Activated CD4-positive, alpha-beta T cell treated with anti-CD3 and anti-CD28 coated beads, Interleukin-2, amount 50 U/mL, for 16 hours (primary cell): ENCODE results near the gene TMIGD2.
A peak's percentile ranks its signal among the peaks of the same experiment; 100 is the strongest.
"Not testable (repeated sequence)": the region's sequence is repeated elsewhere in the genome, so short reads cannot be mapped to it uniquely, and the experiment has no call there.

Source experiments
- DNase-seq: peaks from one replicate; pipeline ENCODE4 v3.0.0-alpha.2; 2020

The TMIGD2 gene

DNA sequence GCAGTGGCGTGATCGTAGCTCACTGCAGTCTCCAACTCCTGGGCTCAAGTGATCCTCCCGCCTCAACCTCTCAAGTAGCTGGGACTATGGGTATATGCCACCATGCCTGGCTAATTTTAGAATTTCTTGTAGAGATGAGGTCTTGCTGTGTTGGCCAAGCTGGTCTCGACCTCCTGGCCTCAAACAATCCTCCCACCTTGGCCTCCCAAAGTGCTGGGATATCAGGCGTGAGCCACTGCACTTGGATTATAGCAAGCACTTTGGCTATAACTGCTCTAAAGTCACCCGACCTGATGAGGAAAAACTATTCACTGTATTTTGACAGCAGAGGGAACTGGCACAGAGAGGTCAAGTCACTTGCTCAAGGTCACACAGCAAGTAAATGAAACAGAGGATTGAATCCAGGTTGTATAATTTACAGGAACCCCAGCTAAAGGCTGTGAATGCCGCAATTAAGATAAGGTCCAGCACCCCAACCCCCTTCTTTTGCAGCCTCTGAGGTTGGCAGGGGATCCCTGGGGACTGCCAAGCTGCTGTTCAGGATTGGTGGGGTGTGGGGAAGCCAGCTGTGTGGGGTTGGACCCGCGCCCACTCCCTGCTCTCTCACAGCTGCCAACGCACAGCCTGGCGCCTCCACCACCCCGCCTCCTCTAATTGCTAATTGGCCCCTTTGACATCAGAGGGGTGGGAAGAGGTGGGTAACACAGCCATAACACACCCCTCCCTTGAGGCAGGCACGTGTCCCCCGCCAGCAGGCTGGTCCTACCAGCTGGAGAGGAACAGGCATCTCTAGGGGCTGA, 6.0 kb downstream of the TMIGD2 start:
- no peak for DNase-seq

DNA sequence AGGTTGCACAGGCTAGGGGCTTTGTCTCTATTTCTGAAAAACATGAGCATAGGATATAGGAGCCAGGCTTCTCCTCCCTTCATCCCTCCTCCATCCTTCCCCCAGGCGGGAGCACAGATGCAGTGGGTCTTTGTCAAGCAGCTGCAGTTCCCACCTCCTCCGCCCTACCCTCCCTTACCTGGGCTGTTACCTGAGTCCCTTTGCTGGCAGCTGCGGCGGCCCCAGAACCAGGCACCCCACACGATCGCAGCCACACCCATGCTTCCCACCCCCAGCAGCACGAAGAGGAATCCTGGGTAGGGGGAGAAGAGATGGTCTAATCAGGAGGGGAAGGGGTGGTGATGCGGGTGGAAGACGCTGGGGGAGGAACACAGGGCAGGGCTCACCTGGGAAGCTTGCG, 7.8 kb downstream of the TMIGD2 start:
- no peak for DNase-seq

DNA sequence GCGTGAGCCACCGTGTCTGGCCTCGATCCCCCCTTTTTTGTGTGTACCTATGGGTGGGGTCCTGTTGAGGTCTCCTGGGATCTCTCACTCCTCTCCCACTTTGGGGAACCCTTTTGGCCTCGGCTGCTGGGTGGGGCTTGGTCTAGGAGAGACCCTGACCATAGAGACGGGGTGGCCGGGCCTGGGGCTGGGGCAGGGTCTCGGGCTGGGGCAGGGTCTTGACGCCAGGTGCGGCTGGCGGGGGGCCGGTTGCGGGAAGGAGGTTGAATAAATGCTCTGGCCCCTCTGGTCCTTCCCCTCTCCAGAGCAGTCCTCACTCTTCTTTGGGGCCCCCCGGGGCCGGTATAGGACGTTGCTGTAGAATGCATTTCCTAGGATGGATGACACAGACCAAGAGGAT, 9.7 kb downstream of the TMIGD2 start:
- DNase-seq, result no peak

- no peak for DNase-seq
Measured at GRCh38 chr19:4291184-4291732, 10.9 kb downstream of the TMIGD2 start.

GRCh38 chr19:4288091-4288777, 14.0 kb downstream of the TMIGD2 start:
- no peak for DNase-seq

- not testable (repeated sequence) for DNase-seq
Measured at GRCh38 chr19:4286141-4286540, 16.0 kb downstream of the TMIGD2 start.

DNA sequence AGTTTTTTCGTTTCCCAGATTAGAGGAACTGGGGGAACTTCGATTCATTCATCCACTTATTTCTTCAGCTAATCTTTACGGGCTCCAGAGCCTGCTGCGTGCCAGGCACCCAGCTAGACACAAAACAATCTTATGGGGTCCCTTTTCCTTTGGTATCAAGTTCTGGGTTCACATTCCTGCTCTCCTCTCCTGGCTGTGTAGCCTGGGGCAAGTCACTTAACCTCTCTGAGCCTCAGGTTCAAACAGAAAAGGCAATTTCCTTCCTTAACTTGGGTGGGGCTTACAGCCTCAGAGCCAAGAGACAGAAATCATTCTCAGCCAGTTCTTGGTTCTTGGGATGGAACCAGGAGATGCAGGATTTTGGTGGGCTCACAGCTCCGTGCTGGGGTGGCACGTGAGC, 17.2 kb downstream of the TMIGD2 start:
- no peak for DNase-seq

GRCh38 chr19:4284176-4284958, 17.8 kb downstream of the TMIGD2 start:
- no peak for DNase-seq

- no peak for DNase-seq
Measured at GRCh38 chr19:4279530-4280422, 22.4 kb downstream of the TMIGD2 start.

- no peak for DNase-seq
Measured at GRCh38 chr19:4279267-4279529, 23.0 kb downstream of the TMIGD2 start.

DNA sequence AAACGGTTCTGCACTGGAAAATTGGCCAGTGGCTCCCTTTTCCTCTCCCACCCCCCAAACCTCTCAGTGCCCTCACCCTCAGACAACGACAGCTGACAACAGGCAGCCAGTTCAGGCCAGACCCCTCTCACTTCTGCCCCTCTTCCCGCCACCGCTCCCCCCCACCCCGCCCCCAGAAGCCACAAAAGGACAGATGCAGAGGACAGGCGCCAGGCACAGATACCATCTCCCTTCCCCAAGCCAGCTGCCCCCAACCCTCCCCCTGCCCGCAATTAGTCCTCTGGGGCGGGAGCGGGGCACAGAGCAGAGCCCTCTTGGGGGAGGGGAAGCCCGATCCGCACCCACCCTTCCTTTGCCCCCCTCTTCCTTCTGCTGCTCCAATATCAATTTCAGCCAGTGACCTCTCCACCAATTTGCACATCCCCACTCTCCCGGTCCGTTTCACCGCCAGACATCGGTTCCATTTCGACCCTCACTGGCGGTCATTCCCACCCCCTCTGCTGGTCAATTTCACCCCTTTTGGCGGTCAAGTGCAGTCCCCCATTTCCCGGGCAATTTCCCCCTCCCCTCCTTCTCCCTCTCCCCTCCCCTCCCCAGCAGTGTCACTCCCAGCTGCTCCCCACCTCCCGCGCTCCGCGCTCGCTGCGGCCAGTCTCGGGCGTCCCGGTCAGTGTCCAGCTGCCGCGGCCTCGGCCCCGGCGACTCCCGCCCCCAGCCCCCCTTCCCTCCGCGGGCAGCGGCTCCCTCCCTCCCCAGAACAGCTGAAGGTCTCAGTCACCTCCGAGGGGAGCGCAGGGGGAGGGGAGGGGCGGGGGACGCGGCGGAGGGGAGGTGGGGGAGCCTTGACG, 23.5 kb downstream of the TMIGD2 start, which contains the start of gene SHD:
Gene SHD (plus strand): TSS at position 848 of the 848 bp plus-strand sequence. CDS start 798 bp downstream, outside the sequence.
- DNase-seq, result no peak

GRCh38 chr19:4278010-4278409, 24.2 kb downstream of the TMIGD2 start:
- no peak for DNase-seq

GRCh38 chr19:4277191-4277696, 24.9 kb downstream of the TMIGD2 start:
- DNase-seq, result no peak

DNA sequence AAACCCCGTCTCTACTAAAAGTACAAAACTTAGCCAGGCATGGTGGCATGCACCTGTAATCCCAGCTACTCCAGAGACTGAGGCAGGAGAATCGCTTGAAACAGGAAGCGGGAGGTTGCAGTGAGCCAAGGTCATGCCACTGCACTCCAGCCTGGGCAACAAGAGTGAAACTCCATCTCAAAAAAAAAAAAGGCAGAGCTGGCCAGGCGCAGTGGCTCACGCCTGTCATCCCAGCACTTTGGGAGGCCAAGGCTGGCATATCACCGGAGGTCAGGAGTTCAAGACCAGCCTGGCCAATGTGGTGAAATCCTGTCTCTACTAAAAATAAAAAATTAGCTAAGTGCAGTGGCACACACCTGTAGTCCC, 27.9 kb downstream of the TMIGD2 start:
- not testable (repeated sequence) for DNase-seq

DNA sequence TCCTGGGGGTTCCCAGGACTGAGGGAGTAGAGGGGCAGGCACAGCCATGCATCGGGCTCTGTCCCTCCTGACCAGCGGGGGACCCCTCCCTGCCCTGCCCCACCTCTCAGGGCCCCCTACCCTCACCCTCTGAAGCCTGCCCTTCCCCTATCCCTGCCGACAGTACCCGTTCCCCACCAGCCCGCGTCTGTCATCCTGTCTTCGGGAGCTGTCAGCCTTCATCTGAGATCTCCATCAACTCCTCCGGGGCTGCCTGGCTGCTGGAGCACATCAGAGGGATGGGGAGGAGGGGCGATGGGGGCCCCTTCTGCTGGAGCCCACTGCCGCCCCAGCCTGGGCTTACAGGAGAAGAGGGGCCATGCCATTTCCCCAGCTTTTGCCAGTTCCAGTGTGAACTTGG, 29.3 kb downstream of the TMIGD2 start:
- DNase-seq, result no peak

DNA sequence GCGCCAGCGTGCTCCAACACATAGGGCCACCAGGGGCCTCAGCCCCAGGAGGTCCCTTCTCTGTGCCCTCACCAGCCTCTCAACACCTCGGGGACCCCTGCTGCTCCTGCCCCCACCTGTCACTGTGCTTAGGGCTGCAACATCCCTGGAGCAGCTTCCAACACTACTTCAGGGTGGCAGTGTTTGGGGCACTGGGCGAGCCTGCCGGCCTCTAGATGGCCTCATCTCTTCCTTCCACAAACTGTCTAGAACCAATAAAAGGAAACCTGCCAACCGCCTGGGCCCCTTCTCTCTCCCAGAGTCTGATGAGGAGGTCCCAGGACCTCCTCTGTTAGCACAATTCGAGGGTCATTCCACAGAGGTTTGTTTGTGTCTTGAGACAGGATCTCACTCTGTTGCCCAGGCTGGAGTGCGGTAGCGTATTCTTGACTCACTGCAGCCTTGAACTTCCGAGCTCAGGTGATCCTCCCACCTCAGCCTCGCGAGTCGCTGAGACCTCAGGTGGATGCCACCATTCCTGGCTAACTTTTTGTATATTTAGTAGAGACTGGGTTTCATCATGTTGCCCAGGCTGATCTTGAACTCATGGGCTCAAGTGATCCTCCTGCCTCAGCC, 33.3 kb downstream of the TMIGD2 start:
- DNase-seq, result no peak

DNA sequence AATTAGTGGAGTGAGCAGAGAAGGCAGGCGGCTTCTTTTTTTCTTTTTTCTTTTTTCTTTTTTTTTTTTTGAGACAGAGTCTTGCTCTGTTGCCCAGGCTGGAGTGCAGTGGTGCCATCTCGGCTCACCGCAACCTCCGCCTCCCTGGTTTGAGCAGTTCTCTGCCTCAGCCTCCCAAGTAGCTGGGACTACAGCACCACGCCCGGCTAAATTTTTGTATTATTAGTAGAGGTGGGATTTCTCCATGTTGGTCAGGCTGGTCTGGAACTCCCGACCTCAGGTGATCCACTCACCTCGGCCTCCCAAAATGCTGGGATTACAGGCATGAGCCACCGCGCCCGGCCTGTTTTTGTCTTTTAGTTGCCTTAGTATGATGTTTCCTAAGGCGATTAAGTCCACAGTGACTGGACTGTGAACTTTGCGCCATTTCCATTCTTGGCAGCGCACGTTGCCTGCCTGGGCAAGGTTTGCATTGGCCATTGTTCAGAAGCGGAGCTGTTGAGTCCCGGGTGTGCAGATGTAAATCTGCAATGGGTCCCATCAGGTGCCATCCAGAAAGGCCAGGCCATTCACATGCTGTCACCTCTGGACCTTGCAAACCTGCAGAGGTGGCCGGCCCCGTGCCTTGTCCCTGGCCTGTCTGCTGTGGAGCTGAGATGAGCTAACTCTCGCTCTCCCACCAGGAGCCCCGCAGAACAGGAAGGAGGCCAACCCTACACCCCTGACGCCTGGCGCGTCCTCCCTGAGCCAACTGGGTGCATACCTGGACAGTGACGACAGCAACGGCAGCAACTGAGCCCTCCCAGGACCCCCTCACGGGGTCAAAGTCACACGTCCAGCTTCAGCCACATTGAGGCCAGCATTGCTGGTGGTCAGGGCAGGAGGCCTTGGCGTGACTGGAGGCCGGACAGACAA, 34.0 kb downstream of the TMIGD2 start:
- no peak for DNase-seq

DNA sequence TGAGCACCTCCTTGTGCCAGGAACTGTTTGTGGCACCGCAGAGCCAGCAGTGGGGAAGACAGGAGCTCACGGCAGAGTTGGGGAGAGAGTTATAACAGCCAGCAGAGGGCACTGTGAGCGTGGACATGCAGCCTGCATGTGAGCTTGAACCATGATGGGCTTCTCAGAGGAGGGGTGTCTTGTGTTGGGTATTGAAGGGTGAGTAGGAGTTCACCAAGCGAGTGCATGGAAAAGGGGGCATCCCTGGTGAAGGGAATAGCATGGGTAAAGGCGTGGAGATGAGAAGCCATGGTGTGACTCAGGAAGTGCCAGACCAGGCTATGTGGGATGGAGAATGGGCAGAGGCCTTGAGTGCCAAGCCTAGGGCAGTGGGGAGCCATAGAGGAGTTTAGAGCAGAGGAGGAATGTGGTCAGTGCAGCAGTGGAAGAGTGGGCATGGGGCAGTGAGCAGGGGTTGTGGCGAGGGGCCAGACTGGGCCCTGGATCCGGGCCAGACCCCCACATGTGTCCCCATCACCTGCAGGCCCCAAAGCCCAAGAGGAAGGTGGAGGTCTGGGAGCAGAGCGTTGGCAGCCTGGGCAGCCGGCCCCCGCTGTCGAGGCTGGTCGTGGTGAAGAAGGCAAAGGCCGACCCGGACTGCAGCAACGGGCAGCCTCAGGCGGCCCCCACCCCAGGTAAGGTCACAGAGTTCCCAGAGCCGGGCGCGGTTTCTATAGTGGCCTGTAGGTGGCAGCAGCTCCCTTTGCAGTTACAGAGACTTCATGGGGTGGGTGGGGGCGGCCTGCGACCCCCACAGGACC, 34.9 kb downstream of the TMIGD2 start:
- DNase-seq, result peak; percentile 60
